Upper lobe of left lung (tissue), 4 donors: ENCODE data around the gene ZDHHC11B.
"Not testable (repeated sequence)": the region's sequence is repeated elsewhere in the genome, so short reads cannot be mapped to it uniquely, and the experiment has no call there.

Experiments
- POLR2A ChIP-seq, 4 donors: fragments of 450-650 bp; IDR thresholded peaks; one replicate each; pipeline ENCODE4 v1.5.1; 2016 to 2017; ENCODE audit warnings: antibody characterized with exemption in 4 of 4, mild to moderate bottlenecking in 2 of 4
- POLR2AphosphoS5 ChIP-seq, 2 donors: sonication (generic); formaldehyde crosslinking; IDR thresholded peaks; one replicate each; pipeline ENCODE4 v1.5.1; 2017; ENCODE audit warnings: antibody characterized with exemption in 2 of 2
- TF ChIP-seq, protein P1 (sequence below), 6 experiments: fragments of 450-650 bp in 4 of 6; fragments of 200-600 bp in 2 of 6; sonication (generic) in 2 of 6; IDR thresholded peaks; one replicate each; pipeline ENCODE4 v1.5.1; 2016 to 2019; ENCODE audit warnings: antibody characterized with exemption in 6 of 6

- TF ChIP-seq POLR2A, POLR2AphosphoS5 (IDR thresholded peaks at IDR 0.05): not testable (repeated sequence)
- TF ChIP-seq, protein P1, sequence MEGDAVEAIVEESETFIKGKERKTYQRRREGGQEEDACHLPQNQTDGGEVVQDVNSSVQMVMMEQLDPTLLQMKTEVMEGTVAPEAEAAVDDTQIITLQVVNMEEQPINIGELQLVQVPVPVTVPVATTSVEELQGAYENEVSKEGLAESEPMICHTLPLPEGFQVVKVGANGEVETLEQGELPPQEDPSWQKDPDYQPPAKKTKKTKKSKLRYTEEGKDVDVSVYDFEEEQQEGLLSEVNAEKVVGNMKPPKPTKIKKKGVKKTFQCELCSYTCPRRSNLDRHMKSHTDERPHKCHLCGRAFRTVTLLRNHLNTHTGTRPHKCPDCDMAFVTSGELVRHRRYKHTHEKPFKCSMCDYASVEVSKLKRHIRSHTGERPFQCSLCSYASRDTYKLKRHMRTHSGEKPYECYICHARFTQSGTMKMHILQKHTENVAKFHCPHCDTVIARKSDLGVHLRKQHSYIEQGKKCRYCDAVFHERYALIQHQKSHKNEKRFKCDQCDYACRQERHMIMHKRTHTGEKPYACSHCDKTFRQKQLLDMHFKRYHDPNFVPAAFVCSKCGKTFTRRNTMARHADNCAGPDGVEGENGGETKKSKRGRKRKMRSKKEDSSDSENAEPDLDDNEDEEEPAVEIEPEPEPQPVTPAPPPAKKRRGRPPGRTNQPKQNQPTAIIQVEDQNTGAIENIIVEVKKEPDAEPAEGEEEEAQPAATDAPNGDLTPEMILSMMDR (IDR thresholded peaks at IDR 0.05): not testable (repeated sequence)
Measured at GRCh38 chr5:732754-733454, 51.6 kb downstream of the ZDHHC11B start.
